Neural cell (in vitro differentiated cells): ENCODE results near the gene TBC1D14. TPM values are rescaled to one million over a fixed set of nuclear protein-coding genes. Genes with fewer than 3 reads are reported as not detected.

ENCODE experiments used
- H2AFZ ChIP-seq: fragments of 200-600, 300-800 bp; sonication (generic), shearing (Covaris generic); 2 replicates; pipeline ENCODE4 v1.6.0; 2014; ENCODE audit warnings: low read depth, mild to moderate bottlenecking, antibody characterized with exemption, low read length, moderate library complexity
- H3F3A ChIP-seq: fragments of 200-600 bp; shearing (Covaris generic); 2 replicates; pipeline ENCODE4 v1.6.1; 2016; ENCODE audit warnings: mild to moderate bottlenecking, moderate library complexity, mixed read lengths, antibody characterized with exemption, low read length; ENCODE audit not compliant: insufficient read depth, poor library complexity, severe bottlenecking
- H3K27ac ChIP-seq: fragments of 200-600, 300-800 bp; sonication (generic), shearing (Covaris generic); 2 replicates; pipeline ENCODE4 v1.5.1; 2014; ENCODE audit warnings: mild to moderate bottlenecking, low read length, moderate library complexity
- H3K27me3 ChIP-seq: fragments of 300-800, 200-600 bp; sonication (generic), shearing (Covaris generic); 2 replicates; pipeline ENCODE4 v1.6.0; 2014; ENCODE audit warnings: mild to moderate bottlenecking, low read depth, low read length, moderate library complexity; ENCODE audit not compliant: insufficient read depth
- H3K36me3 ChIP-seq: fragments of 300-800, 200-600 bp; sonication (generic), shearing (Covaris generic); 2 replicates; pipeline ENCODE4 v1.5.1; 2014; ENCODE audit warnings: mild to moderate bottlenecking, antibody characterized with exemption, low read length, moderate library complexity; ENCODE audit not compliant: insufficient read depth
- H3K4me2 ChIP-seq: fragments of 300-800, 200-600 bp; sonication (generic), shearing (Covaris generic); 2 replicates; pipeline ENCODE4 v1.6.0; 2014; ENCODE audit warnings: mild to moderate bottlenecking, low read length
- H3K4me3 ChIP-seq: fragments of 300-800, 200-600 bp; sonication (generic), shearing (Covaris generic); 2 replicates; pipeline ENCODE4 v1.5.1; 2014; ENCODE audit warnings: mild to moderate bottlenecking, low read length, moderate library complexity
- H3K79me2 ChIP-seq: fragments of 200-600 bp; shearing (Covaris generic); replicated peaks from 2 replicates; pipeline ENCODE4 v1.6.0; 2014; ENCODE audit warnings: mild to moderate bottlenecking, low read length, moderate library complexity; ENCODE audit not compliant: insufficient read depth
- H3K9ac ChIP-seq: fragments of 300-800, 200-600 bp; sonication (generic), shearing (Covaris generic); 2 replicates; pipeline ENCODE4 v1.6.1; 2016; ENCODE audit warnings: mild to moderate bottlenecking, low read length, mixed read lengths
- H3K9me2 ChIP-seq: fragments of 200-600 bp; shearing (Covaris generic); 2 replicates; pipeline ENCODE4 v1.6.1; 2016; ENCODE audit warnings: mild to moderate bottlenecking, low read length, mixed read lengths; ENCODE audit not compliant: insufficient read depth
- H3K9me3 ChIP-seq: fragments of 200-600, 300-800 bp; sonication (generic), shearing (Covaris generic); 2 replicates; pipeline ENCODE4 v1.6.1; 2016; ENCODE audit warnings: mild to moderate bottlenecking, mixed run types, low read length, moderate library complexity, mixed read lengths
- H4K20me1 ChIP-seq: fragments of 200-600 bp; shearing (Covaris generic); 2 replicates; pipeline ENCODE4 v1.6.1; 2016; ENCODE audit warnings: mild to moderate bottlenecking, mixed run types; ENCODE audit not compliant: insufficient read depth
- CTCF ChIP-seq: fragments of 450-650 bp; IDR thresholded peaks from 2 replicates; pipeline ENCODE4 v1.5.1; 2014; ENCODE audit warnings: antibody characterized with exemption, mild to moderate bottlenecking, moderate library complexity; ENCODE audit not compliant: poor library complexity, severe bottlenecking
- EP300 ChIP-seq: fragments of 450-650 bp; conservative IDR thresholded peaks from 2 replicates; pipeline ENCODE4 v1.6.1; 2014; ENCODE audit warnings: antibody characterized with exemption, mild to moderate bottlenecking, moderate library complexity; ENCODE audit not compliant: poor library complexity, severe bottlenecking
- EZH2 ChIP-seq: fragments of 200-600, 300-800 bp; shearing (Covaris generic), sonication (generic); IDR thresholded peaks from 2 replicates; pipeline ENCODE4 v1.6.1; 2014; ENCODE audit warnings: antibody characterized with exemption, low read length, borderline replicate concordance, mild to moderate bottlenecking; ENCODE audit not compliant: insufficient read depth, poor library complexity, severe bottlenecking
- MXI1 ChIP-seq: fragments of 450-650 bp; conservative IDR thresholded peaks from 2 replicates; pipeline ENCODE4 v1.6.1; 2014; ENCODE audit warnings: antibody characterized with exemption, mild to moderate bottlenecking; ENCODE audit not compliant: poor library complexity, severe bottlenecking
- POLR2AphosphoS5 ChIP-seq: IDR thresholded peaks from 2 replicates; pipeline ENCODE4 v1.6.1; 2012
- RAD21 ChIP-seq: fragments of 450-650 bp; conservative IDR thresholded peaks from 2 replicates; pipeline ENCODE4 v1.6.1; 2014; ENCODE audit warnings: antibody characterized with exemption, mild to moderate bottlenecking, moderate library complexity
- REST ChIP-seq: IDR thresholded peaks from 2 replicates; pipeline ENCODE4 v1.6.1; 2012; ENCODE audit warnings: borderline replicate concordance
- SMC3 ChIP-seq: fragments of 450-650 bp; conservative IDR thresholded peaks from 2 replicates; pipeline ENCODE4 v1.6.1; 2014; ENCODE audit warnings: antibody characterized with exemption, mild to moderate bottlenecking, moderate library complexity; ENCODE audit not compliant: poor library complexity
- TAF1 ChIP-seq: IDR thresholded peaks from 2 replicates; pipeline ENCODE4 v1.6.1; 2012; ENCODE audit warnings: low read depth
- polyA plus RNA-seq: library from polyadenylated mRNA; depleted of rRNA; stranded (reverse); fragments of >200 nt; gene quantifications from 2 replicates; pipeline ENCODE4 v1.2.3, GENCODE V29; 2014

Gene TBC1D14
- polyA plus RNA-seq, 1 donor from 2014 or later: 125 TPM

DNA sequence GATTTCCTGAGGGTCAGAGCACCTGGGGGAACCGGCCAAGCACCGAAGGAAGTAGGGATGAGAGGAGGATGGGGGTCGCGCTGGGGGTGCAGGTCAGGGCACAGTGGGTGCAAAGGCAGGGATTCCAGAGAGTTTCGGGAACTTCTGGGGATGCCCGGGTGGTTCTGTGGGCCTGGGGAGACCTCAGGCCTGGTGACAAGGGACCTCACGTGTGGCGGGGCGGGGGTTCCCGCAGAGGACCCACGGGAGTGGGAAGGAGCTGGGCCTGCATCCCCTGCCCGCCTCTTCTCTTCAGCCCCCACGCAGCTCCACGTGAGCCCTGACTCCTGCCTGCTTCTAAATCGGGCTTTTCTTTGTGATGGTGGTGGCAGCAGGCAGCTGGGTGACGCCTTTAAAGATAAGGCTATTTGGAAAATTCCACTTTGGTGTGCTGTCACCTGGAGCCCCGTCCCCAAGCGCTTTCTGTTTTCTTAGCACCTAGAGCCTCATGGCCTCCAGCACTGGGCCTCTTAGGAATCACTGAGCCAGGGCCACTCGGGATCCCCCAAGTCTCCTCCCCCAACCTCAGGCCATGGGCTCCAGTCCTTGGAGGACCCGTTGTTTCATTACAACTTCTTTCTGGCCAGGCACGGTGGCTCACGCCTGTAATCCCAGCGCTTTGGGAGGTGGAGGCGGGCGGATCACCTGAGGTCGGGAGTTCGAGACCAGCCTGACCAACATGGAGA, 7.1 kb upstream of the TBC1D14 start:
- no peaks in the 10 kb centered on the region for H3K79me2 ChIP-seq
- H3K27me3 ChIP-seq: no peaks in the 10 kb centered on the region
- no peak overlapping the region for H3K4me3 ChIP-seq
- H2AFZ ChIP-seq: no peak overlapping the region
- no peaks in the 10 kb centered on the region for H3K9me2 ChIP-seq
- no peak overlapping the region for H3K4me2 ChIP-seq
- no peaks in the 10 kb centered on the region for H3K9me3 ChIP-seq
- no peaks in the 10 kb centered on the region for H3K36me3 ChIP-seq
- no peak overlapping the region for H3K9ac ChIP-seq
- TF ChIP-seq SMC3 (no peak), EZH2 (no peak), RAD21 (no peak), REST (no peak), EP300 (no peak), POLR2AphosphoS5 (no peak), CTCF (no peak), TAF1 (no peak), MXI1 (no peak)
- H4K20me1 ChIP-seq: no peaks in the 10 kb centered on the region
- H3K27ac ChIP-seq: no peak overlapping the region
- H3F3A ChIP-seq: no peaks in the 10 kb centered on the region

DNA sequence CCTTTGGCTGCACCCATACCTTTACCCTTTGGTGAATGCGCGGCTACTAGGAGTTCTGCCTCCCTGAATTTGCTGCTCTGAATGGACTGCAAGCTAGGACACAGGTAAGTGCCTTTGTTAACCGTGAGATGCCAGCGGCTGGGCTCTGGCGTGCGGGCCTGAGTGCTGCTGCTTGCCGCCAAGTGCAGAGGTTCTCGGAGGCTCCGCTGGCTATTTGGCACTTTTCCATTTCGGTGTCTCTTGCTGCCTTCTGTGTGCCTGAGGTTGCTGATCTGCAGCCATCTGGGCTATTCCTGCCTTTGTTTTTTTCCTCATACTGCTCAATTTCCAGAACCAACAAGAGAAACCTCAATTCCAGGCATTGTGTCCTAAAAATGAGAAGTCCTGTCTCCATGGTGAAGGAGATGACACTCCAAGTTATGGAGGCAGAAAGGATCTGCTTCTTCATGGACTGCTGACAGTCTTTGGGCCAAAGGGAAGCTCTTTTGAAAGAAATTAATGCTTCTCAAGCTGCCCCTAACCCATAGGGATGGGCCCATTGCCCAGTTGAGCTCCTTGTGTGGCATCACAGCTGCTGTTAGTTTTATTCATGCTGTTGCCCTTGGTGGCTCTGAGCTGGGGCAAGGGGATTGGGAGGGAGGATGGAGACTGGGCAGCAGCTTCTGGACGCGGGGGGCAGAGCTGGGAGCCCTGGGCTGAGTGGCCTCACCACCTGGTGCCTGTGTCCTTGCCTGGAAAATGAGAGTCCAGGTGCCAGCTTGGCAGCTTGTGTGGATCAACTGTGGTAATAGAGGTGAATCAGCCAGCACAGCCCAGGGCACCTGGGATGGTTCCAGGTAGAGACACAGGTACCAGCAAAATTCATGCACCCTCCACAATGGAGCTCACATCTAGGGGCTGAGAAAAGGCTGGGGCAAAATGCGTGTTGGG, 3.8 kb upstream of the TBC1D14 start:
- no peaks in the 10 kb centered on the region for H3K79me2 ChIP-seq
- no peaks in the 10 kb centered on the region for H3F3A ChIP-seq
- H3K36me3 ChIP-seq: no peaks in the 10 kb centered on the region
- TF ChIP-seq CTCF (no peak), TAF1 (no peak), EP300 (no peak), RAD21 (no peak), EZH2 (no peak), SMC3 (no peak), REST (no peak), MXI1 (no peak), POLR2AphosphoS5 (no peak)
- H3K4me2 ChIP-seq: no peak overlapping the region
- no peak overlapping the region for H2AFZ ChIP-seq
- H3K9ac ChIP-seq: no peak overlapping the region
- no peaks in the 10 kb centered on the region for H3K9me3 ChIP-seq
- H3K27ac ChIP-seq: no peak overlapping the region
- H3K27me3 ChIP-seq: no peaks in the 10 kb centered on the region
- no peaks in the 10 kb centered on the region for H4K20me1 ChIP-seq
- no peak overlapping the region for H3K4me3 ChIP-seq
- H3K9me2 ChIP-seq: no peaks in the 10 kb centered on the region
